8988T (cell line): ENCODE measurements around the gene TST.

Source experiments
- DNase-seq: peaks from one replicate; pipeline ENCODE4 v3.0.0; 2011

Gene TST

GRCh38 chr22:36979016-36979910 lies 40.0 kb downstream of the TST start:
- no peak for DNase-seq

- peak; percentile 73 for DNase-seq
These were observed 41.1 kb downstream of the TST start for GRCh38 chr22:36977947-36978660.

GRCh38 chr22:36977401-36977861 lies 41.8 kb downstream of the TST start:
- no peak for DNase-seq

DNA sequence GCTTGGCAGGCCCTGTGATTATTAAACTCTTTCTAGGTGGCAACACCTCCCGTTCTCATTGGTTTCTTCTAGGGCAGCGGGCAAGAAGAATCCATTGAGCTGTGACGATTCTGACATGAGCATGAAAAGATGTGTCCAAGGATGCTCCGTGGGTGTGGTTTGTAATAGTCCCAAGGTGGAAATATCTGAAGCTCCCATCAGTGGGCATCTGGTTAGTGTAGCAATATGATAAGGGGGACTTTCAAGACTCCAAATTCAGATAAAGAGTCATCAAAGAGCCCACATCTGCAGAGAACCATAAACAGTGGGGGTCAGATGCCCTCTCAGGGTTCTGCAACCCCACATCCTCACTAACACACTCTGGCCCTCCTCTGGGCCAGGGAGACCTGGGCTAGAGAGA lies 42.6 kb downstream of the TST start:
- DNase-seq = no peak

DNA sequence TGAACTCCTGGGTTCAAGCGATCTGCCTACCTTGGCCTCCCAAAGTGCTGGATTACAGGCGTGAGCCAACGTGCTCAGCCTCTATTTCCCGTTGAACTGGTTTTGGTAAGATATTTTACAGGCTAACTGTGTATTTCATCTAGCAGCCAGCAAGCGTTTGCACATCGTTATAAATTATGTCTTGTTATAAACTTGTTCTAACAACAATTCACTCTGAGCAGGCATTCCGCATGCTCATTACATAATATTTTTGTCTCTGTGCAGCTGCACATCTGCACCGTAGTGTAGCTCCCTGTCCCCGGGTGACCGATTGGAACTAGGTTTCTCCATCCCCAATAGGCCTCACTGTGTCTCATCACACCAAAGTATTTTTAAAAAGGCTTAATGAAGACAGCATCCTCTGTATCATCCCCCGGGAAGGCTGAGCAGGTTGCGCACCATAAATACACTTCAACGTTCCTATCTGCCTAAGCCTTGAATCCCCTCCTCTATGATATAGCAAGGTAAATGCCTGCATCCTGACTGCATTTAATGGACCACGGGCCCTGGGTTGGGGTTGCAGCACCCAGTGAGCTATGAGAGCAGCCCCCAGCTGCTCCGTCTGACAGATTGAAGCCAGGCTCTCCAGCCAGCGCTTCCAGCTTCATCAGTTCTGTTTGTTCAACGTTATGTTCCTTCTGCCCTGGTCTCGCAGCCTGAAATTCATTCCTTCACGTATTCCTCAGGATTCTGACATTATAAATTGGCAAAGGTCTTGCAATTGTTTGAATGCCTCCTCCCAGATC lies 47.7 kb downstream of the TST start:
- no peak for DNase-seq

DNA sequence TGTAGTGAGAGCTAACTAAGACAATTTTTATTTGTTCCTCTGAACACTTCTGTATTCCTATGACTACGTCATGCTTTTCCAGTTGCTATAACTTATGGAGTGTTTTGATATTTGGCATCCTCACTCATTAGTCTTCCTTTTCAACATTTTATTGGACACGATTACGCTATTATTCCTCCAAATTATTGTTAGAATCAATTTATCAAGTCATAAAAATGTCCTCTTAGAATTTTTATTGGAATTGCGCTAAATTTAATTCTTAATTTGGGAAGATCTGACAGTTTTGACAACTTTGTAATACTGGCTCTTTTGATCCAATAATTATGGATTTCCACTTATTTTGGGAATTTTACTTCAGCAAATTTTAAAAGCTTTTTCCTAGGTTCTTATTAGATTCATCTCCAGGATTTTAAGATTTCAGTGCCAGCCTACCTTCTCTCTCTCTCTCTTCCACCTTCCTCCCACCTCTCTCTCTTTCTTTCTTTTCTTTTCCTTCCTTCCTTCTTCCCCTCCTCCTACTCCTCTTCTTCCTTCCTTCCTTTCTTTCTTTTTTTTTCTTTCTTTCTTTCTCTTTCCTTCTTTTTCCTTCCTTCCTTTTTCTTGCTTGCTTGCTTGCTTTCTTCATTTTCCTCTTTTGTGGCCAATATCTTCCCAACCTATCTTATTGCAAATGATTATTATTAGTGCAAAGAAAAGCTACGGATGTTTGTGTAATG lies 50.8 kb downstream of the TST start:
- DNase-seq = no peak

DNA sequence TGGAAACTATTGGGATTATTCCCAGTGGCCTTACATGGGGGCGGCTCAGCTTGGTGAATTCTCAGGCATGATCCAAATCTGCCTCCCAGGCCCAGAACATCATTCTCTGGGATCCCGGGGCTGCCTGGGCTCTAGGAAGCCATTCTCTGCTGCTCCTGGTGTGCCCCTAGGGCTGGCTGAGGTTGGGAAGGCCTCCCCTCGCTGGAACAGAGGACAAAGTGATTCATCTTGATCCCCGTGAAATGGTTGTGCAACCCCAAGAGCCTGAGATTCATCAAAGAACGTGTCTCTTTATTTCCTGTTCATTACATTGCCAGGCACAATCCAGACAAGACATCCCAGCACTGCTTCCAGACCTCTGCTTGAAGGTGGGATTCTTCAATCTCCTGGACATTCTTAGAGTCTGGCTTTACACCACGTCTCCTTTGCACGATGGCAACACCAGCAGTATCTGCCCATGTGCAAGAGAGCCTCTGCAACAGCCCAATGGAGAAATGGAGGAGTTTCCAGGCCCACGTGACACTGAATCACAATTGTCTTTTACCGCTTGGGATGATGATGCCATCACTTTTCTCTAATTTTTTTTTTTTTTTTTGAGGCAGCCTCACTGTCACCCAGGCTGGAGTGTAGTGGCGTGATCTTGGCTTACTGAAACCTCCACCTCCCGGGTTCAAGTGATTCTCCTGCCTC lies 52.3 kb downstream of the TST start:
- no peak for DNase-seq

GRCh38 chr22:36965696-36966095 lies 53.6 kb downstream of the TST start:
- DNase-seq = no peak

DNA sequence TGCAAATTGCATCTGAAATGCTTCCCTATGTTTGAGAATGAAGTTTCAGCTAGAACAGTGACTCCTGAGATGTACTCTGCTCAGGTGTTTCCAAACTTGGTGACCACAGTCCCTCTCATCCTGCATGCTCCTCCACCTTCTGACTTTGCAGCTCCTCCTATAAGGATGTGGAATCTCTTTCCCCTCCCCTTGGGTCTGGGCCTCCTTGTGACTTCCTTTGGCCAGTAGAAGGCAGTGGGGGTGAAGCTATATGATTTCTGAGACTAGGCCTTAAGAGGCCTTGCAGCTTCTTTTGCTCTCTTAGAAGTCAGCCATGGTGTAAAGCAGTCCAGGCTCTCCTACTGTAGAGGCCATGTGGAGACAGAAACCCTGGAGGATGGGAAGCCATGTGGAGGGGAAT lies 55.1 kb downstream of the TST start:
- DNase-seq = no peak

DNA sequence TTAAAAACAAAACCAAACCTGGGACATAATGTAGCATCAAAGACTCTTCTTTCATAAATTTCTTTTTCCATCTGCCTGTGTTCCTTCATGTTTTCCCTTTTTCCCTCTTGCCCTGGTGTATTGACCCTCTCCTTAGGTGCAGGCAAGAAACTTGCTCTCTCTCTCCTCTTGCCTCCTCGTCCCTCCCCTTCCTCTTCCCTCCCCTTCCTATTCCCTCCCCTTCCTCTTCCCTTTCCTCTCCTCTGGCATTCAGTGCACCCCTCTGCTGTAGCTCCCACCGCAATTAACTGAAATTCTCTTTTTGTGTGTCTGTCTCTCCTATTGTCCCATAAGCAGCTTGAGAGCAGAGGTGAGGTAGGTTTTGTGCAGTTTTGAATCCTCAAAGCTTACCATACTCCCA lies 55.9 kb downstream of the TST start:
- DNase-seq = no peak

- no peak for DNase-seq
These were observed 57.6 kb downstream of the TST start for GRCh38 chr22:36961626-36962025.
